ENCODE results near the gene KIZ.

GRCh38 chr20:21090111-21090618 is 35.7 kb upstream of the KIZ start:
- TF ChIP-seq CTCF (conservative IDR thresholded peaks at IDR 0.05; ENCODE audit: low read depth in 2 of 2): no peak
- no peak for TF ChIP-seq EZH2 (IDR thresholded peaks at IDR 0.05; ENCODE audit: low read depth, unreplicated experiment)
- TF ChIP-seq EZH2phosphoT487 (IDR thresholded peaks at IDR 0.05; ENCODE audit: unreplicated experiment): no peak
- no peak for TF ChIP-seq REST (IDR thresholded peaks at IDR 0.05; ENCODE audit: unreplicated experiment)
- TF ChIP-seq POLR2AphosphoS5 (IDR thresholded peaks at IDR 0.05; ENCODE audit: low read depth): no peak
- TF ChIP-seq ETS1 (IDR thresholded peaks at IDR 0.05): no peak
- no peak for TF ChIP-seq JUNB (IDR thresholded peaks at IDR 0.05; ENCODE audit: unreplicated experiment)
- no peak for TF ChIP-seq STAT1 (IDR thresholded peaks at IDR 0.05; ENCODE audit: unreplicated experiment)
- TF ChIP-seq CREB1 (CRISPR knock-in tag; IDR thresholded peaks at IDR 0.05; ENCODE audit: low read depth): no peak
- TF ChIP-seq ZNF462 (CRISPR knock-in tag; IDR thresholded peaks at IDR 0.05): no peak
- TF ChIP-seq ZNF331 (CRISPR knock-in tag; IDR thresholded peaks at IDR 0.05; ENCODE audit: low read depth): no peak

Data from GM23338 (cell line).